ENCODE results near the gene LCE1F.

LCE1F gene

GRCh38 chr1:152768847-152769533 is 6.0 kb upstream of the LCE1F start:
- H3K27ac ChIP-seq: peak overlapping the region; percentile 84
- DNase-seq (ENCODE audit: low read depth, low spot score): no peak

GRCh38 chr1:152770411-152770810 is 4.5 kb upstream of the LCE1F start:
- DNase-seq (ENCODE audit: low read depth, low spot score): no peak
- peak overlapping the region; percentile 84 for H3K27ac ChIP-seq

GRCh38 chr1:152776361-152776760 is 1.4 kb downstream of the LCE1F start:
- no peak for DNase-seq (ENCODE audit: low read depth, low spot score)
- no peak overlapping the region for H3K27ac ChIP-seq

GRCh38 chr1:152777510-152778137 is 2.7 kb downstream of the LCE1F start:
- H3K27ac ChIP-seq: no peak overlapping the region
- no peak for DNase-seq (ENCODE audit: low read depth, low spot score)

GRCh38 chr1:152783095-152783494 is 8.2 kb downstream of the LCE1F start:
- no peak for DNase-seq (ENCODE audit: low read depth, low spot score)

GRCh38 chr1:152786077-152786476 is 11.1 kb downstream of the LCE1F start, which contains the start of gene LCE1E:
Gene LCE1E (plus strand): TSS chr1:152786257. CDS start chr1:152787300, 1,043 bp downstream.
- peak; percentile 58 for DNase-seq (ENCODE audit: low read depth, low spot score)
- H3K27ac ChIP-seq: no peak within 1 kb of the TSS

More at GRCh38 chr1:152783095-152783494, 8.2 kb downstream of the LCE1F start:
- peak overlapping the region; percentile 2 for H3K27ac ChIP-seq

GRCh38 chr1:152795686-152796085 is 20.7 kb downstream of the LCE1F start:
- DNase-seq (ENCODE audit: low read depth, low spot score): no peak
- H3K27ac ChIP-seq: no peak overlapping the region

GRCh38 chr1:152796421-152796820 is 21.5 kb downstream of the LCE1F start, which contains the start of gene LCE1D:
Gene LCE1D (plus strand): TSS chr1:152796721. CDS start chr1:152797795, 1,074 bp downstream.
- no peak for DNase-seq (ENCODE audit: low read depth, low spot score)
- H3K27ac ChIP-seq: no peak within 1 kb of the TSS

- H3K27ac ChIP-seq: no peak overlapping the region
- no peak for DNase-seq (ENCODE audit: low read depth, low spot score)
These were observed 26.4 kb downstream of the LCE1F start for GRCh38 chr1:152801333-152801732.

GRCh38 chr1:152806576-152806975 is 31.6 kb downstream of the LCE1F start, which contains the start of gene LCE1C:
Gene LCE1C (minus strand): TSS chr1:152806651. CDS start chr1:152805478, 1,173 bp downstream.
- DNase-seq (ENCODE audit: low read depth, low spot score): no peak
- H3K27ac ChIP-seq: no peak within 1 kb of the TSS

- peak; percentile 31 for DNase-seq (ENCODE audit: low read depth, low spot score)
- no peak overlapping the region for H3K27ac ChIP-seq
These were observed 36.1 kb downstream of the LCE1F start for GRCh38 chr1:152811050-152811449.

- DNase-seq (ENCODE audit: low read depth, low spot score): no peak
- no peak within 1 kb of the TSS for H3K27ac ChIP-seq
These were observed 36.7 kb downstream of the LCE1F start, which contains the start of gene LCE1B for GRCh38 chr1:152811671-152812070. Gene LCE1B (plus strand): TSS chr1:152811971. CDS start chr1:152812447, 476 bp downstream.

GRCh38 chr1:152817309-152817708 is 42.4 kb downstream of the LCE1F start:
- H3K27ac ChIP-seq: no peak overlapping the region

GRCh38 chr1:152823294-152823693 is 48.4 kb downstream of the LCE1F start:
- DNase-seq (ENCODE audit: low read depth, low spot score): no peak
- H3K27ac ChIP-seq: no peak overlapping the region

More at GRCh38 chr1:152817309-152817708, 42.4 kb downstream of the LCE1F start:
- peak; percentile 1 for DNase-seq (ENCODE audit: low read depth, low spot score)

- no peak overlapping the region for H3K27ac ChIP-seq
- peak; percentile 36 for DNase-seq (ENCODE audit: low read depth, low spot score)
These were observed 50.0 kb downstream of the LCE1F start for GRCh38 chr1:152824964-152825363.

Measured in epithelial cell of prostate (primary cell).